ENCODE data around the gene PRG3.
A peak's percentile ranks its signal among the peaks of the same experiment; 100 is the strongest.

PRG3 gene

DNA sequence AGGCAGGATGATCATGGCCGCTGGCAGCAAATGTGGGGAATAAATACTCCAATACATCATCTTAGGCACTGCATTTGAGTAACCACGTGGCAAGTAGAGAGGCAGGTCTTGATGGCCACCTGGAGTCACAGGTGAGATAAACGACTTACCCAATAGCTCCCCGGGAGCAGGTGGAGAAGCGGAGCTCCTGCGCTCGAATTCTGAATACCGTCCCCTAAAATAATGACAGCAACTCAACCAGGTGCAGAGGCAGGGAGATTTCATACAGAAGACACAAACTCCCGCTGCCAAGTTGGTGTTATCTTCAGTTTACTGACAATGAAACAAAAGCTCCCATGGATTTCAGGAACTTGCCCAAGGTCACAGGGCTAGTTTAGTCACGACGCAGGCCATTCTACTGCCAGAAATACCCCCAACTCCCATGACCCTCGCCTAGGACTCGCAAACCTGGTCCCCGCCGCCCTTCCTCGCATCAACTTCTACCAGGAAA, 45.5 kb upstream of the PRG3 start:
- TF ChIP-seq, protein P1, sequence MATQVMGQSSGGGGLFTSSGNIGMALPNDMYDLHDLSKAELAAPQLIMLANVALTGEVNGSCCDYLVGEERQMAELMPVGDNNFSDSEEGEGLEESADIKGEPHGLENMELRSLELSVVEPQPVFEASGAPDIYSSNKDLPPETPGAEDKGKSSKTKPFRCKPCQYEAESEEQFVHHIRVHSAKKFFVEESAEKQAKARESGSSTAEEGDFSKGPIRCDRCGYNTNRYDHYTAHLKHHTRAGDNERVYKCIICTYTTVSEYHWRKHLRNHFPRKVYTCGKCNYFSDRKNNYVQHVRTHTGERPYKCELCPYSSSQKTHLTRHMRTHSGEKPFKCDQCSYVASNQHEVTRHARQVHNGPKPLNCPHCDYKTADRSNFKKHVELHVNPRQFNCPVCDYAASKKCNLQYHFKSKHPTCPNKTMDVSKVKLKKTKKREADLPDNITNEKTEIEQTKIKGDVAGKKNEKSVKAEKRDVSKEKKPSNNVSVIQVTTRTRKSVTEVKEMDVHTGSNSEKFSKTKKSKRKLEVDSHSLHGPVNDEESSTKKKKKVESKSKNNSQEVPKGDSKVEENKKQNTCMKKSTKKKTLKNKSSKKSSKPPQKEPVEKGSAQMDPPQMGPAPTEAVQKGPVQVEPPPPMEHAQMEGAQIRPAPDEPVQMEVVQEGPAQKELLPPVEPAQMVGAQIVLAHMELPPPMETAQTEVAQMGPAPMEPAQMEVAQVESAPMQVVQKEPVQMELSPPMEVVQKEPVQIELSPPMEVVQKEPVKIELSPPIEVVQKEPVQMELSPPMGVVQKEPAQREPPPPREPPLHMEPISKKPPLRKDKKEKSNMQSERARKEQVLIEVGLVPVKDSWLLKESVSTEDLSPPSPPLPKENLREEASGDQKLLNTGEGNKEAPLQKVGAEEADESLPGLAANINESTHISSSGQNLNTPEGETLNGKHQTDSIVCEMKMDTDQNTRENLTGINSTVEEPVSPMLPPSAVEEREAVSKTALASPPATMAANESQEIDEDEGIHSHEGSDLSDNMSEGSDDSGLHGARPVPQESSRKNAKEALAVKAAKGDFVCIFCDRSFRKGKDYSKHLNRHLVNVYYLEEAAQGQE (IDR thresholded peaks at IDR 0.05; ENCODE audit: insufficient read depth in 1 of 2, low read depth in 2 of 2, low read length in 2 of 2): no peak
- no peak for TF ChIP-seq POLR2AphosphoS5 (IDR thresholded peaks at IDR 0.05; ENCODE audit: low read depth, low read length)
- no peak for TF ChIP-seq FOXP2 (optimal IDR thresholded peaks at IDR 0.05; ENCODE audit: borderline replicate concordance, extremely low read depth, extremely low read length, insufficient read depth)
- TF ChIP-seq TAF1 (IDR thresholded peaks at IDR 0.05; ENCODE audit: borderline replicate concordance, insufficient read depth, low read length): no peak
- TF ChIP-seq SIN3A (IDR thresholded peaks at IDR 0.05; ENCODE audit: borderline replicate concordance, insufficient read depth, low read length): no peak

- TF ChIP-seq FOXP2 (optimal IDR thresholded peaks at IDR 0.05; ENCODE audit: borderline replicate concordance, extremely low read depth, extremely low read length, insufficient read depth) (no peak), POLR2AphosphoS5 (IDR thresholded peaks at IDR 0.05; ENCODE audit: low read depth, low read length) (no peak), TAF1 (IDR thresholded peaks at IDR 0.05; ENCODE audit: borderline replicate concordance, insufficient read depth, low read length) (no peak), SIN3A (IDR thresholded peaks at IDR 0.05; ENCODE audit: borderline replicate concordance, insufficient read depth, low read length) (no peak)
- TF ChIP-seq, protein P1 (IDR thresholded peaks at IDR 0.05; ENCODE audit: insufficient read depth in 1 of 2, low read depth in 2 of 2, low read length in 2 of 2): no peak
Observed at GRCh38 chr11:57425565-57426438, 44.9 kb upstream of the PRG3 start.

- TF ChIP-seq TAF1 (IDR thresholded peaks at IDR 0.05; ENCODE audit: borderline replicate concordance, insufficient read depth, low read length): no peak
- TF ChIP-seq FOXP2 (optimal IDR thresholded peaks at IDR 0.05; ENCODE audit: borderline replicate concordance, extremely low read depth, extremely low read length, insufficient read depth): peak; percentile 85
Observed at GRCh38 chr11:57424792-57425564, 44.0 kb upstream of the PRG3 start.

DNA sequence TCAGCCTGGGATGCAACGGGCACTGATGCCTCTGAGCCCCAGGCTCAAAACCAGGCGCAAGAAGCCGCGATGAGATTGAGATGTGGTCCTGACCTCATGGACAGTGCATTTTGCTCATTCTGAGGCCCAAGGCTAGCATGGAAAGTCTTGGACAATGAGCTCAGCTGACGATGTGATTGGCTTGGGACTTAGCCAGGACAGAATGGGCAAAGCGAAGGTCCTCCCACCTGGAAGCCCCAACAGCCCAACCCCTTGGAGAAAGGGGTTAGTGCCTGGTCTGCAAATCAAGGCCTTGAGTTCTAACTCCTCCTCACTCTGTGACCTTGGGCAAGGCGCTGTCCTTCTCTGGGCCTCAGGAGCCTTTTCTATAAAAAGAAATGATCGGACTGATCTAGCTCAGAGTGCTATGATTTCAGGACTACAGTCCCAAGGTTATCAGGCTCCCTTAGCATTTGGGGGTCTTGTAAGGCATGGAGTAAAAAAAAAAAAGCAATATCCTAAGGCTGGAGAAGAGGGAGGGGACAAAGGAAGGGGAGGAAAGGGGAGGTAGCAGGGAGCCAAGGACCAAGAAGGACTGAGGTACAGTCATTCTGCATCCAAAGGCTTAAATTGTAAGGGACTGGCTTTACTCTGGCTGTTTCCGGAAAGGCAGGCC, 43.3 kb upstream of the PRG3 start:
- TF ChIP-seq FOXP2 (optimal IDR thresholded peaks at IDR 0.05; ENCODE audit: borderline replicate concordance, extremely low read depth, extremely low read length, insufficient read depth): no peak
- TF ChIP-seq, protein P1 (IDR thresholded peaks at IDR 0.05; ENCODE audit: insufficient read depth in 1 of 2, low read depth in 2 of 2, low read length in 2 of 2): no peak
- TF ChIP-seq POLR2AphosphoS5 (IDR thresholded peaks at IDR 0.05; ENCODE audit: low read depth, low read length): no peak
- no peak for TF ChIP-seq SIN3A (IDR thresholded peaks at IDR 0.05; ENCODE audit: borderline replicate concordance, insufficient read depth, low read length)

- TF ChIP-seq POLR2AphosphoS5 (IDR thresholded peaks at IDR 0.05; ENCODE audit: low read depth, low read length) (no peak), TAF1 (IDR thresholded peaks at IDR 0.05; ENCODE audit: borderline replicate concordance, insufficient read depth, low read length) (no peak)
- TF ChIP-seq, protein P1 (IDR thresholded peaks at IDR 0.05; ENCODE audit: insufficient read depth in 1 of 2, low read depth in 2 of 2, low read length in 2 of 2): no peak
Observed at GRCh38 chr11:57422669-57423068, 41.7 kb upstream of the PRG3 start.
